ENCODE measurements around the gene NRP2. TPM values are rescaled to one million over a fixed set of nuclear protein-coding genes. Genes with fewer than 3 reads are reported as not detected.

Gene NRP2
- total RNA-seq, 4 donors from 2014 or later: 128 to 196 (median 176) TPM

DNA sequence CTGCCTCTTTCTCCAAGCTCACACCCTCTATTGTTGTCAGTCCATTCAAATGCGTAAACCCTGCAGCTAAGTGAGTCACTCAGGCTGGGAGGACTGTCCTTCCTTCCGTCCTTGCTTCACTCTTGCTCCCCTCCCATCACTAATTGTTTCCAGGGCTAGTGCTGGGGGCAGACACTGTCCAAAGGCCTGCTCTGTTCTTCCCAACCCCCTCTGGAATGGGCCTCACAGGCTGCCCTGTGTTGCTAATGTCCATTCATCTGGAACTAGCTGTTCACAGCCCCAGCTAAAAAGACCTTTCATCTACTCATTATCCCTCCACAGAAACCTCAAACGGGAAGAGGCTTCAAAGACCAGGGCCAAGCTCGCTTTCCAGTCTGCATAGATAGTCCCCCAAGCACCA is 31.9 kb upstream of the NRP2 start:
- no peak overlapping the region for H3K27ac ChIP-seq
- no peak for DNase-seq (ENCODE audit: low spot score in 2 of 2)
- no peaks in the 10 kb centered on the region for H3K9me3 ChIP-seq
- no peaks in the 10 kb centered on the region for H3K27me3 ChIP-seq
- TF ChIP-seq POLR2A (IDR thresholded peaks at IDR 0.05) (no peak), CTCF (IDR thresholded peaks at IDR 0.05) (no peak), EP300 (IDR thresholded peaks at IDR 0.05) (no peak)
- H3K4me1 ChIP-seq: no peaks in the 10 kb centered on the region
- H3K36me3 ChIP-seq: no peaks in the 10 kb centered on the region
- no peak overlapping the region for H3K4me3 ChIP-seq
- 41 to 51% methylated on average over 4 of the region's 4 CpGs for WGBS, 2 donors

DNA sequence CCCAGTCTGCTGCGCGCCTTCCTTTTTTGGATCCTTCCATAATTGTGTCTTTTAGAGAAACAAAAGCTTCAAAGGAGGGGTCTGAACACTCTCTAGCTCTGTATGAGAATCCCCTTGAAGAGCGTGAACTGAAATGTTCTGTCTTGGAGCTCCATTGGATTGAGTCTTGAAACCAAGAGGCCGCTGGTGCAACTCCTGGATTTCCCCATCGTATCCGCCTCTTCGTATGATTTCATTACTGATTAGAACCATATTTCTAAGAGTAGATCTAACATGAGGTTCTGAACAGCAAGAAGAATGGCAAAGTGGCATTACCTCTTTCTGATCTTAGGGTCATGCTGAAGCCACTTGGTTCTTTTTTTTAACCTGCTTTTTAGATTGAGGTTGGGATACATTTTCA is 31.4 kb upstream of the NRP2 start:
- Histone ChIP-seq H3K4me1 (no peaks in the 10 kb centered on the region), H3K27ac (no peak overlapping the region), H3K4me3 (no peak overlapping the region), H3K9me3 (no peaks in the 10 kb centered on the region), H3K36me3 (no peaks in the 10 kb centered on the region), H3K27me3 (no peaks in the 10 kb centered on the region)
- no peak for TF ChIP-seq EP300 (IDR thresholded peaks at IDR 0.05)
- DNase-seq (ENCODE audit: low spot score in 2 of 2): no peak
- WGBS, 2 donors: 99 to 100% methylated on average over 7 of the region's 7 CpGs

DNA sequence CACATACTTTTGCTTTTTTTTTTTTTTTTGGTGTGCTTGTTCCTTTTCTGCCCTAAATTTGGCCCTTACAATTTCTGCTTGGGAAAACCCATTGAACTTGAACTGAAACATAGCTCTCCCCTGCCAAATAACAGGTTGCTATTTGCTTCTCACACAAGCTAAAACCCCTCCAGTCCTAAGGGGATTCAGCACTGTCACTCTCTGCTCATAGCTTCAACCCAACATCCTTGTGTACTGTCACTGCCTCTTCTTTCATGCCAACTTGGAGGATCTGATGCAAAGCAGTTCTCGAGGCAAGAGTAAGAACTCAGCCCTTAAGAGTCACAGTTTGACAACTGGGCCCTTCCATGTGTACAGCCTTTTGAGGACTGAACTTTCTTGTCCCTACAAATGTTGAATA is 30.6 kb upstream of the NRP2 start:
- no peaks in the 10 kb centered on the region for H3K27me3 ChIP-seq
- H3K4me1 ChIP-seq: peaks cover 0 to 2% (median 0%) of the 10 kb centered on the region in 4 donors
- no peak for DNase-seq (ENCODE audit: low spot score in 2 of 2)
- no peak for TF ChIP-seq POLR2A (IDR thresholded peaks at IDR 0.05)
- TF ChIP-seq EP300 (IDR thresholded peaks at IDR 0.05): no peak
- TF ChIP-seq CTCF (IDR thresholded peaks at IDR 0.05): no peak
- H3K36me3 ChIP-seq: no peaks in the 10 kb centered on the region
- 0% methylated on average over 1 of the region's 1 CpG for WGBS, 2 donors
- H3K27ac ChIP-seq: no peak overlapping the region
- no peak overlapping the region for H3K4me3 ChIP-seq
- no peaks in the 10 kb centered on the region for H3K9me3 ChIP-seq

- WGBS, 2 donors: 84 to 91% methylated on average over 10 of the region's 10 CpGs
- no peaks in the 10 kb centered on the region for H3K9me3 ChIP-seq
- H3K27me3 ChIP-seq: no peaks in the 10 kb centered on the region
- peaks cover 0 to 7% (median 0%) of the 10 kb centered on the region in 4 donors for H3K4me1 ChIP-seq
- H3K27ac ChIP-seq: no peak overlapping the region
- TF ChIP-seq EP300 (IDR thresholded peaks at IDR 0.05): peak in 1 of 2 donors; percentile 6
- no peak for TF ChIP-seq POLR2A (IDR thresholded peaks at IDR 0.05)
- DNase-seq (ENCODE audit: low spot score in 2 of 2): no peak
- no peak overlapping the region for H3K4me3 ChIP-seq
- no peaks in the 10 kb centered on the region for H3K36me3 ChIP-seq
Measured at GRCh38 chr2:205654878-205655605, 27.3 kb upstream of the NRP2 start.

DNA sequence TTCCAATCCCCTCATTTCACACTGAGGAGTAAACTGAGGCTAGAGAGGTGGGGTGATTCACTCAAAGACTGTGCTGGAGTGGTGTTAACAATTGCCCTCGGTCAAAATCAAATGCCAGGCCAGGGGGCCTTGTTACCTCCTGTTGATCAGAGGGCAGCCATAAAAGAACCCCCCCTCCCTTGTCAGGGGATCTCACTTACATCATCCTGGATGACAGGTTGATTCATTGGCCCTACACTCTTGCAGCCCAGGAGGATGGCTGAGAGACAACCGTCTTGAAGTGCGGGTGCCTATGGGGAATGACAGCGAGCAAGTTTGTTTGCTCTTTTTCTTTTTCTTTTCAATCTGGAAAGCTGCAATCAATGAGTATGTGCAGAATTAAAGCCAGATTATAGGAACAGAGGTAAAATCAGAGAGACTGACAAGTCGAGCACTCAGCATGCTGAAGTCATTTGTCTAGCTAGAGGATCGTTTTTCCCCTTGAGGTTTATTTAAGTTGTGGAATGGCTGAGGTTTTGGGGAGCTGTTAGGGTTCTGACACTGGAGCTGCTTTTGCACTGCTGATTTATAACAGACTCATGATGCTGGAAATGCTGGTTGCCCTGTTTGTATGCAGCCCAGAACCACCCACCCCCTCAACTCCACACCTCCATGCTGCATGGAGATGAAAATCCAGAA is 26.4 kb upstream of the NRP2 start:
- no peak for TF ChIP-seq CTCF (IDR thresholded peaks at IDR 0.05)
- no peak for TF ChIP-seq EP300 (IDR thresholded peaks at IDR 0.05)

DNA sequence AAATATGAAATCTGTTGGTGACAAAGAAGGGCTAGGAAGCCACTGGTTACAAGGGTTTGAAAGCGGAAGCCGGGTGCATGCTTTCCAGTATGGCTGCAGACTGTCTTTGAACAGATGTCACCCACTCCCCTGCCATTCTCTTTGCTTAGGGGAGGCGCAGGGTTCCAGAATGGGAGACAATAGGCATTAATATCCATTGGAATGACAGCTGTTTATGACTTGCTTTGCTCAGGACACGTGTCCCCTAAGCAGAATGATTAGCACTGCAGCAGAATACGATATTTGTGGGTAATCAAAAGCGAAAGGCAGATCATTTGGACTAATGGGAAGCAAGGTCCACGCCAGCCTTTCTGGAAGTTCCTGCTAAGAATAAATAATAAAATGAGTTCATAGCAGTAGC is 25.8 kb upstream of the NRP2 start:
- Histone ChIP-seq H3K27me3 (no peaks in the 10 kb centered on the region), H3K27ac (no peak overlapping the region), H3K4me1 (peaks cover 0 to 17% (median 0%) of the 10 kb centered on the region in 4 donors), H3K4me3 (no peak overlapping the region), H3K9me3 (no peaks in the 10 kb centered on the region), H3K36me3 (no peaks in the 10 kb centered on the region)
- WGBS, 2 donors: 79 to 80% methylated on average over 7 of the region's 7 CpGs
- DNase-seq (ENCODE audit: low spot score in 2 of 2): no peak
- TF ChIP-seq POLR2A (IDR thresholded peaks at IDR 0.05): no peak
- TF ChIP-seq EP300 (IDR thresholded peaks at IDR 0.05): no peak
- TF ChIP-seq CTCF (IDR thresholded peaks at IDR 0.05): no peak

More for the DNA sequence above, 26.4 kb upstream of the NRP2 start:
- Histone ChIP-seq H3K27ac (no peak overlapping the region), H3K36me3 (no peaks in the 10 kb centered on the region), H3K4me1 (peaks cover 0 to 16% (median 0%) of the 10 kb centered on the region in 4 donors), H3K9me3 (no peaks in the 10 kb centered on the region), H3K27me3 (no peaks in the 10 kb centered on the region), H3K4me3 (no peak overlapping the region)
- DNase-seq (ENCODE audit: low spot score in 2 of 2): no peak
- WGBS, 2 donors: 82 to 85% methylated on average over 6 of the region's 6 CpGs
